HUES64 (cell line): ENCODE results near the gene SBF2.
A peak's percentile ranks its signal among the peaks of the same experiment; 100 is the strongest.

Source experiments
- H3K27ac ChIP-seq: 2 replicates; pipeline ENCODE4 v1.7.0; 2013; ENCODE audit warnings: low read depth, low read length, inconsistent platforms
- H3K27me3 ChIP-seq: 2 replicates; pipeline ENCODE4 v1.6.1; 2013; ENCODE audit warnings: mild to moderate bottlenecking, low read length; ENCODE audit not compliant: insufficient read depth
- H3K36me3 ChIP-seq: 2 replicates; pipeline ENCODE4 v1.6.1; 2013; ENCODE audit warnings: mild to moderate bottlenecking, low read length; ENCODE audit not compliant: insufficient read depth
- H3K4me1 ChIP-seq: 2 replicates; pipeline ENCODE4 v1.6.1; 2013; ENCODE audit warnings: mild to moderate bottlenecking, low read length, moderate library complexity; ENCODE audit not compliant: insufficient read depth
- H3K4me3 ChIP-seq: 2 replicates; pipeline ENCODE4 v1.5.1; 2013; ENCODE audit warnings: mild to moderate bottlenecking, low read length, moderate library complexity
- H3K9ac ChIP-seq: 2 replicates; pipeline ENCODE4 v1.6.1; 2013; ENCODE audit warnings: mild to moderate bottlenecking, low read depth, low read length
- H3K9me3 ChIP-seq: 2 replicates; pipeline ENCODE4 v1.6.1; 2013; ENCODE audit warnings: low read depth, low read length; ENCODE audit not compliant: insufficient read depth
- WGBS: fragments of 150-250, 120-280 bp; methylation state at CpG from one replicate; pipeline ENCODE4 v1.1.7; 2013; ENCODE audit warnings: missing lambda C conversion rate; 5-methylcytosine and 5-hydroxymethylcytosine counted together

SBF2 gene

DNA sequence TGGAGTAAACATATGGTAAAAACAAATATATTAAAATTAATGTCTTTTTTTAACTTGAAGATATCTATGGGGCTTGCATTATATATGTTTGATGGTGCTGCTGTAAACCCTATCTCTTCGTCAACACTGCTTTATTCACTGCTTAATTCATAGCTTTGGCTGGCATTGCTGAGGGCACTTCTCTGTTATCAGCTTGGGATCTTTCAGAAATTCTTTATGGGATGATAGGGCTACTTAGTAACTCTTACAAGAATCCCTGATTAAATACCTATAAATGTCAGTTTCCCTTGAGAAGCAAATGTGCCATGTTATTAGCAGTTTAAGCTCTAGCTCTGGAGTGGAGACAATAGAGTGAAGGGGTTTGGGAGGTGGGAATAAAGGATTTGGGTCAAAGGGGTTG lies 517.8 kb downstream of the SBF2 start:
- Histone ChIP-seq H3K27me3 (no peaks in the 10 kb centered on the region), H3K4me3 (no peak overlapping the region), H3K27ac (no peak overlapping the region), H3K9ac (no peak overlapping the region), H3K36me3 (peaks cover 26% of the 10 kb centered on the region), H3K4me1 (peaks cover 32% of the 10 kb centered on the region), H3K9me3 (no peaks in the 10 kb centered on the region)
- 100% methylated on average over 1 of the region's 1 CpG for WGBS

DNA sequence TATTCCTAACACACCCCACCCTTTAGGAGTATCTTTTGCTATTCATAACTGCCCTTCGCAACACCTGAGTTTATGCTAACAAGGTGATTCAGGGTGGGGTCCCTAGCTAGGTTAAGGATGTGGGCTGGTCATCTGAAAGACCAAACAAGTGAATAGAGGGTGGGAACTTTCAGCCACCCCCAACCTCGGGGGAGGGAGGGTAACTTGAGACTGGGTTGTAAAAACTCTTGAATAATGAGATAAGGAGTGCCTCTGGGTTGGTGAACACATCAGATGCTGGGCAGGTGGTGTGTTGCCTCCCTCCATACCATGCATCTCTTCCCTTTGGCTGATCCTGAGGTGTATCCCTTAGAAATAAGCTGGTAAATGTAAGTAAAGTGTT lies 518.6 kb downstream of the SBF2 start:
- peaks cover 18% of the 10 kb centered on the region for H3K36me3 ChIP-seq
- H3K9ac ChIP-seq, result no peak overlapping the region
- H3K4me3 ChIP-seq, result no peak overlapping the region
- WGBS, result 34% methylated on average over 2 of the region's 2 CpGs
- no peaks in the 10 kb centered on the region for H3K9me3 ChIP-seq
- H3K4me1 ChIP-seq, result peaks cover 32% of the 10 kb centered on the region
- H3K27ac ChIP-seq, result no peak overlapping the region
- no peaks in the 10 kb centered on the region for H3K27me3 ChIP-seq

DNA sequence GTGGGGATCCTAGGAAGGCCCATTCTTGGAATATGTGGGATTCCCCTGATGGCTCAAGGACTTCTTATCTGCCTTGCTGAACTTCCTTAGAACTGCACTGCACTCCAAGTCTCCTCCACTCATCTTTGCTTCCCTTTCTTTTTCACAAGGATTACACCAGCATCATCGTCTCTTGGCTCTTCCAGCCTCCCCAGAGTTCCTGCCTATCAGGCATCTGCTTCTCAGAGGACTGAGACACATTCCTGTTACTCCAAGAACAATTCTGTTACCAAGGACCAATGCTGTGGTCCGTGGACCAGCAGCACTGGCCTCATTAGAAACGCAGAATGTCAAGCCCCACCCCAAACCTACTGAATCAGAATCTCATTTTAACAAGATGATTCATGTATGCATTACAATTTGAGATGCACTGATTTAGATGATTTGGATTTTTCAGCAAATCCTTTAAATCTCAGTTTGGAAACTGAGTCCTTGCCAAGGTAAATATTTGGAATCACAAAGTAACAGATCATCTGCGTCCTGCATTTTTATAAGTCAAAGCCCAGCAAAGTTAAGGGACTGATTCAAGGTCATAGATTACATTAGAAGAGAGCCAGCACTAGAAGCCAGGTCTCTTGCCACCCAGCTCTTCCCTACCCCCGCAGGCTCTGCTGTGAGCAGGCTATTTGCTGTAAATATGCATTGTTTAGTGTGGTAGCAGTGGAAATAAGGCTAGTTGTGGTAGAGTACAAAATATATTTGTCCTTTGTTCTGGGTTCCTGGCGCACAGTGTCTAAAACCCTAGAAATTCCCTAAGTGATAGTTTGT lies 519.2 kb downstream of the SBF2 start:
- Histone ChIP-seq H3K4me1 (peaks cover 32% of the 10 kb centered on the region), H3K27ac (no peak overlapping the region), H3K27me3 (no peaks in the 10 kb centered on the region), H3K4me3 (no peak overlapping the region), H3K36me3 (peaks cover 12% of the 10 kb centered on the region), H3K9me3 (no peaks in the 10 kb centered on the region), H3K9ac (no peak overlapping the region)
- 64% methylated on average over 5 of the region's 6 CpGs for WGBS

DNA sequence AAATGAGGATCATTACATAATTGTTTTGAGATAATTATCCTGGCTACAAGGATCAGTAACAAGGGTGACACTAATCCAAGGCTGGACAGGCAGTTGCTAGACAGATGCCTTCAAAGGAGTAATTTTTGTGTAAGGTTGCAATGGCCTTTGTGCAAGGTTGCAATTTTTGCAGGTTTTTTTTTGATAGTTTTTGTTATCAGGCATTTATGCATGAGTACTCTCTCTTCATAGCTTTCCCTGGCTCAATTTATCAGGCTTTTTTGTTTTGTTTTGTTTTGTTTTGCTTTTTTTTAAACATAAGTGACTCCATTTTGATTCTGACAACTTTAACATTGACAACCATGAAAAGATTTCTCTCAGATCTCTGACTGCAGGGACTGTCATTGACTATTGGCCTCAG lies 519.9 kb downstream of the SBF2 start:
- peaks cover 32% of the 10 kb centered on the region for H3K4me1 ChIP-seq
- H3K27ac ChIP-seq, result no peak overlapping the region
- H3K36me3 ChIP-seq, result peaks cover 5% of the 10 kb centered on the region; the same call in 1 of the 2 replicates
- H3K9ac ChIP-seq, result no peak overlapping the region
- no peaks in the 10 kb centered on the region for H3K9me3 ChIP-seq
- no peak overlapping the region for H3K4me3 ChIP-seq
- no peaks in the 10 kb centered on the region for H3K27me3 ChIP-seq

DNA sequence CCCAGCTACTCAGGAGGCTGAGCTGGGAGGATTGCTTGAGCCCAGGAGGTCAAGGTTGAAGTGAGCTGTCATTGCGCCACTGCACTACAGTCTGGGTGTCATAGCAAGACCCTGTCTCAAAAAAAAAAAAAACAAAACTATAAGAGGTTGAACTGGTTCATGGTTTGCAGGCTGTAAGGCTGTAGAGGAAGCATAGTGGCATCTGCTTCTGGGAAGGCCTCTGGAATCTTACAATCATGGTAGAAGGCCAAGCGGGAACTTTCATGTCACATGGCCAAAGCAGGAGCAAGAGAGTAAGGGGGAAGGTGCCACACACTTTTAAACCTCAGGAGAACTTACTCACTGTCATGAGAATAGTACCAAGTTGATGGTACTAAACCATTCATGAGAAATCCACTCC lies 520.5 kb downstream of the SBF2 start:
- 92% methylated on average over 2 of the region's 2 CpGs for WGBS
- no peaks in the 10 kb centered on the region for H3K9me3 ChIP-seq
- H3K27ac ChIP-seq, result no peak overlapping the region
- 0 out of 2 replicates have a peak, but pooled peaks cover 2% of the 10 kb centered on the region for H3K36me3 ChIP-seq
- H3K9ac ChIP-seq, result no peak overlapping the region
- H3K4me3 ChIP-seq, result no peak overlapping the region
- H3K4me1 ChIP-seq, result peaks cover 32% of the 10 kb centered on the region
- no peaks in the 10 kb centered on the region for H3K27me3 ChIP-seq

DNA sequence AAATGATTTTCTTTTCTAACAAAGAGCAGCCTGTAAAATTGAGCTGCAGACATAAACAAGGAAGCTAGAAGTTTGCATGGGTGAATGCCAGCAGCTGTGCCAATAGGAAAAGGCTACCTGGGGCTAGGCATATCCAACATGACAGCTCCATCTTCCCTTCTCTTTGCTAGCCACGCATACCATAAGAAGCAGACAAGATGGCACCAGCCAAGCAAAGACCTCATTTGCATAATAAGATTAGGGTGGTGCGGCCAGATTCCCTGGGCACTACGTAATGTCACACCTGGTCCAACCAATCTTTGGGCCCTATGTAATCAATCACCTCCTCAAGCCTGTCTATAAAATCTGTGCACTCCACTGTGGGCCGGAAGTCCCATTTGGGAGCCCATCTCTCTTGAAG lies 521.8 kb downstream of the SBF2 start:
- Histone ChIP-seq H3K27ac (no peak overlapping the region), H3K9me3 (no peaks in the 10 kb centered on the region), H3K4me3 (no peak overlapping the region), H3K4me1 (peaks cover 25% of the 10 kb centered on the region), H3K9ac (no peak overlapping the region), H3K36me3 (no peaks in the 10 kb centered on the region), H3K27me3 (no peaks in the 10 kb centered on the region)
- WGBS, result 94% methylated on average over 4 of the region's 4 CpGs

DNA sequence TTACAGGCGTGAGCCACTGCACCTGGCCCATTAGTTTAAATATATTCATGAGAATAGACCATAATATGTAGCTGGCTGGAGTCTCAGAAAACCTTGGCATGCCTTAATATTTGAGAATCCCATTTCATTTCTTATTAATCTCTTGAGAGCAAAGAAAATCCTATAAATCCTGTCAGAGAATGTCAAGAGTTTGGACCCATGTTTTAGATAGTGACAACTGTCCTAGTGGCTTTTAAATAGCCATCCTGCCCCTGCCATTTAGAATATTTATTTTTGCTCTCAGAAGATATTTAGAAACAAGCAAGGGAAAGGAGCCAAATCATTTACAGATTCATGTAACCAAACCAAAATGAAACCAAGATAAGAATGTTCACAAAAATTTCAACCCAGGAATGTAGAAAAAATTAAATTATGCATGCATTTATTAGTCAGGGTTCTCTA lies 522.9 kb downstream of the SBF2 start:
- Histone ChIP-seq H3K27ac (no peak overlapping the region), H3K9me3 (no peaks in the 10 kb centered on the region), H3K36me3 (no peaks in the 10 kb centered on the region), H3K4me3 (no peak overlapping the region), H3K27me3 (no peaks in the 10 kb centered on the region), H3K9ac (no peak overlapping the region), H3K4me1 (peaks cover 15% of the 10 kb centered on the region)
- 89% methylated on average over 1 of the region's 1 CpG for WGBS

DNA sequence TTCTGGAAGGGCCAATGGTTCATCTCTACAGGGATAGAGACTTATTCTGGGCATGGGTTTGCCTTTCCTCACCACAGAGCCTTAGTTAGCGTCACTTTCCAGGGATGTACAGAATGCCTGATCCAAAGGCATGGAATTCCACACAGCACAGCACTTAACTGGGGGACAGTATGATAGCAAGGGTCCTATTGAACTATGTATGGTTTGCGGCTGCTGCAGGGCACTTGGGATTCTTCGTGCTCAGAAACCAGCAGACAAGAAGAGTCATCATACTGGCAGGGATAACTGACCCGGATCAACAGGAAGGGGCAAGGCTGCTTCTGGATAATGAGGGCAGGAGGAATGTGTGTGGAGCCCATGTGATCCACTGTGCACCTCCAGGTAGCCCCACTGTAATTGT lies 524.4 kb downstream of the SBF2 start:
- WGBS, result 95% methylated on average over 4 of the region's 4 CpGs
- H3K4me3 ChIP-seq, result no peak overlapping the region
- H3K9ac ChIP-seq, result no peak overlapping the region
- H3K27me3 ChIP-seq, result no peaks in the 10 kb centered on the region
- peaks cover 6% of the 10 kb centered on the region; the same call in 1 of the 2 replicates for H3K4me1 ChIP-seq
- no peaks in the 10 kb centered on the region for H3K9me3 ChIP-seq
- H3K27ac ChIP-seq, result no peak overlapping the region
- H3K36me3 ChIP-seq, result no peaks in the 10 kb centered on the region

DNA sequence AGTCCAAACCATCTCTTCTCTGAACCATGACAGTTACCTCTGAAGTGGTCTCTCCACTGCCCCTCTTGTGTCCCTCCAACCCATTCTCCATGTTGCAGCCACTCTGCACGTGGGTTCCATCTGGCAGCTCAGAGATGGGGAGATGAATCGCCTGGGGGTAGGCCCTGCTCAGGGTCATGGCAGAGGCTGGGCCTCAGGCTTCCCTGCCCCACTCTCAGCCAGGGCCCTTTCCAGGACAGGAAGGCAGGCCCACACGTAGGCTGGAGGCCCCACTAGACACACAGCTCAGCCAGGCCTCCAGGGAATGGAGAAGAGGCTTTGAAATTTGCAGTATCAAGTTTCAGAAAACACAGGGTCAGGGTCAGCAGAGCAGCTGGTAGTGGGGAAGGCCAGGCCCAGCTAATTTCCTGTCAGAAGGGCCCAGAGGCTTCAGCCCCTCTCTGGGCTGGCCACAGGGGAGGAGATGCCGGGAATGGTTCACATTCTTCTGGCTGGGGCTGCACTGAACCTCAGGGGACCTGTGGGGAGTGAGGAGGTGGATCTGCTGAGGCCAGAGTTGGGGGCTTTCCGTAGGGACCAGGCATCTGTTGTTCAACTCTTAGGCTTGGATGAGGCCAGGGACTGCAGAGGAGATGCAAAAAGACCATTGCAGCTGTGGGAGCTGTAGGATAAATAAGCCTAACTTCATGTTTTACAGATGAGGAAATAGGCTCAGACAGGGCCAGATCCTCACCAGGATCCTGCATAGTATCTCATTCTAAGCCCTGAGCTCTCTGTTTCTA lies 528.5 kb downstream of the SBF2 start:
- Histone ChIP-seq H3K4me1 (peaks cover 6% of the 10 kb centered on the region; the same call in 1 of the 2 replicates), H3K4me3 (no peak overlapping the region), H3K9me3 (no peaks in the 10 kb centered on the region), H3K27ac (peak overlapping the region; percentile 78), H3K27me3 (no peaks in the 10 kb centered on the region), H3K36me3 (no peaks in the 10 kb centered on the region), H3K9ac (no peak overlapping the region)
- WGBS, result 66% methylated on average over 5 of the region's 5 CpGs

DNA sequence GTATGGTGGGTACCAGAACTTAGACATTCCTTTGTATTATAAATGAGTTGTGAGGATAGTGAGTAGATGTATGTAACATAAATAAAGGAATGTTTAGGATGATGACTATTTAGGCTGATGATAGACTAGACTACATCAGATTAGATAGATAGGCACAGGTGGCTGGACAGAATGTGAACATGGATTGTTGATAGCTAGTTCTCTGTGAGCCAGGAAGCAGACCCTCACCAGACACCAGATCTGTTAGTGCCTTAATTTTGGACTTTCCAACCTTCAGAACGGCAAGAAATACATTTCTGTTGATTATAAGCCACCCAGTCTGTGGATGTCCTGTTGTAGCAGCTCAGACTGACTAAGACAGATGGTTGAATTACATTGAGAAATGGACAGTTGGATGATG lies 530.7 kb downstream of the SBF2 start:
- H3K9me3 ChIP-seq, result no peaks in the 10 kb centered on the region
- no peak overlapping the region for H3K4me3 ChIP-seq
- H3K27ac ChIP-seq, result no peak overlapping the region

DNA sequence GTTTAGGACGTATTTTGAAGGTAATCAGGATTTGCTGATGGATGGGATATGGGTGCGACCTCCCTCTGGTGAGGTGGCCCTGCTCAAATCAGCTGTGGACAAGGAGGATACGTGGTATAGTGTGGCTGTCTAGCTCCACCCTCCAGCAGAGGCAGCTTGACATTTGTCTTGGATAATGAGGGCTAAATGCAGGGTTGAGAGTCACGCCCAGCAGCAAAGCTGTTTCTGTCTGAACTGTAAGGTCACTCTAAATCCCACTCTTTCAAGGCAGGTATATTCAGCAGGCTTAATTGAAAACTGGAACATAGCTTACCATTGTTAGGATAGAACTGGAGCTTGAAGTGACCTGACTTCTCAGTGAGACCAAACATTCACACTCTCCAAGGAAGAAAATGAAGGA lies 531.5 kb downstream of the SBF2 start:
- Histone ChIP-seq H3K4me3 (no peak overlapping the region), H3K36me3 (no peaks in the 10 kb centered on the region), H3K27me3 (no peaks in the 10 kb centered on the region), H3K9ac (no peak overlapping the region), H3K9me3 (no peaks in the 10 kb centered on the region), H3K27ac (no peak overlapping the region), H3K4me1 (peaks cover 12% of the 10 kb centered on the region)
- 92% methylated on average over 4 of the region's 4 CpGs for WGBS

More for the DNA sequence above, 530.7 kb downstream of the SBF2 start:
- Histone ChIP-seq H3K9ac (no peak overlapping the region), H3K27me3 (no peaks in the 10 kb centered on the region), H3K4me1 (peaks cover 8% of the 10 kb centered on the region; the same call in 1 of the 2 replicates), H3K36me3 (no peaks in the 10 kb centered on the region)
- 98% methylated on average over 1 of the region's 1 CpG for WGBS
